Measurements from ENCODE around the gene PRKAA1.
"Not testable (repeated sequence)": the region's sequence is repeated elsewhere in the genome, so short reads cannot be mapped to it uniquely, and the experiment has no call there.

Gene PRKAA1

GRCh38 chr5:40722497-40722911 lies 75.7 kb downstream of the PRKAA1 start:
- not testable (repeated sequence) for DNase-seq (ENCODE audit: low read depth)

- no peak for DNase-seq (ENCODE audit: low read depth)
Measured at GRCh38 chr5:40720069-40720468, 78.1 kb downstream of the PRKAA1 start.

GRCh38 chr5:40717281-40717680 lies 80.9 kb downstream of the PRKAA1 start:
- DNase-seq (ENCODE audit: low read depth) = peak; percentile 31

GRCh38 chr5:40716590-40716989 lies 81.6 kb downstream of the PRKAA1 start:
- no peak for DNase-seq (ENCODE audit: low read depth)

- no peak for DNase-seq (ENCODE audit: low read depth)
Measured at GRCh38 chr5:40716000-40716399, 82.2 kb downstream of the PRKAA1 start.

GRCh38 chr5:40714001-40714400 lies 84.2 kb downstream of the PRKAA1 start:
- DNase-seq (ENCODE audit: low read depth) = no peak

- DNase-seq (ENCODE audit: low read depth) = not testable (repeated sequence)
Measured at GRCh38 chr5:40710575-40710974, 87.6 kb downstream of the PRKAA1 start.

All from non-pigmented ciliary epithelial cell (primary cell).